ENCODE measurements around the gene PTMS.
"Not testable (repeated sequence)": the region's sequence is repeated elsewhere in the genome, so short reads cannot be mapped to it uniquely, and the experiment has no call there.

Gene PTMS

DNA sequence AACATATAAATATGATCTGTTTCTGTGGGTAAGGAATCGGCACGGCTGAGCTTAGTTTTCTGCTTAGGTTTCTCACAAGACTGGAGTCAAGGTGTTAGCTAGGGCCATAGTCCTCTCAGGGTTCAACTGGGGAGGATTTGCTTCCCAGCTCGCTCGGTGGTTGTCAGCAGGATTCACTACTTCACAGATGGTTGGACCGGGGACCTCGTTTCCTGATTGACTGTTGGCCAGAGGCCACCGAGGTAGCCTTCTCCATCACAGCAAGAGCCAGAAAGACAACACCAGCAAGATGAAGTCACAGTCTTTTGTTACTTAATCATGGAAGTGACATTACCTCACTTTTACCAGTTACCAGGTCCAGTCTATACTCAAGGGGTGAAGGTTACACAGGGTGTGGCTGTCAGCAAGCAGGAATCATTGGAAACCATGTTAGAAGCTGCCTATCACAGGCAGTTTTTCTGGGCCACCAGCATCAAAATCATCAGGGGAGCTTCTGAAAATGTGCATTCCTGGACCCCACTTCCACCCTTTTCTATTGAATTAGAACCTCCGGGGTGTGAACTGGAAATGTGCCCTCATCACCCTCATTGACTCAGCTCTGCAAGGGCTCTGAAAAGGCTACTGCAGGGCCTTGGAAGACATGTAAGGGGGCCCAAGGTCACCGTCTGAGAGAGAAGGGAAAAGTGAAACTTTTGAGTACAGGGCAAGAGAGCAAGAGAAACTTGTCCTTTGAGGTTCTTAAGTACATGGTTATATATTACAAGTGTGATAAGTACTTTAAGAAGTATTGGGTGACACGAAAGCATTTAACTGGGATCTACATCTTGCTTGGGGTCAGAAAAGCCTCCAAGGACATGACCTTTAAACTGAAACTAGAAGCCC, 31.4 kb upstream of the PTMS start:
- H3K9ac ChIP-seq = 0 out of 2 replicates have a peak overlapping the region, but pooled peaks have one; percentile 2
- no peaks in the 10 kb centered on the region for H3K9me3 ChIP-seq
- no peak for TF ChIP-seq Cebpa-rat (IDR thresholded peaks at IDR 0.05)
- H3K27ac ChIP-seq = no peak overlapping the region
- H3K36me3 ChIP-seq = peaks cover 50% of the 10 kb centered on the region
- peaks cover 24% of the 10 kb centered on the region for H3K4me1 ChIP-seq
- H3K4me3 ChIP-seq = no peak overlapping the region
- no peaks in the 10 kb centered on the region for H3K27me3 ChIP-seq
- peaks cover 7% of the 10 kb centered on the region; the same call in 1 of the 2 replicates for H4K20me1 ChIP-seq
- H3K4me2 ChIP-seq = no peak overlapping the region

DNA sequence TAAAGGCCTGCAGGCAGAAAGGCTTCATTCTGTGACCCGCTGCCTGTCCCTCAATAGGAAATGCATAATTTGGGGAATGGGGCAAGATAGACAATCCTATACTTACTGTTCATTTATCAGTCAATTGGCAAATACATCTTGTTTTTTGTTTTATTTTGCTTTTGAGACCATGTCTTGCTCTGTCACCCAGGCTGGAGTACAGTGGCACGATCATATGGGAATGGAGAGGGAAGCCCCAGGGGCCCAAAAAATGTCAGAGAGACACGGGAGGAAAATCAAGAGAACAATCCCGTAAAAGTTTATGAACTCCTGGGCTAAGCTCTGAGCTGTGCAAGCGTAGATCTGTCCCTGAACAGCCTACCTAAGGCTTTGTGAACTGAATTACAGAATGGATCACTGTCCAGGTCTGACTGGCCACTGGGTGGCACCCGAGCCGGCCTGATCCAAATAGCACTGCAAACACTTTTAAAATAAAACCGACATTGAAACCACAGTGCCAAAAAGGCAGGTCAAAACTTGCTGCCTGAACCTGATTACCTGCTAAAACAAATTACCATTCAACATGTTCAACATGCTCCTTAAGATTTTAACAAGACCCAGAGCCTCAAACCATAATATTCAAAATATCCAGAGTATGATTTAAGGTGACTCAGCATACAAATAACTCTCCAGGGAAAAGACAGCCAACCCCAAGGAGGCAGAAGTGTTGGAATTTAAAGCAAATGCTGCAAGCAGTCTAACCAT, 30.5 kb upstream of the PTMS start:
- Histone ChIP-seq H3K9ac (0 out of 2 replicates have a peak overlapping the region, but pooled peaks have one; percentile 2), H3K4me2 (no peak overlapping the region), H3K27me3 (no peaks in the 10 kb centered on the region), H3K4me1 (peaks cover 15% of the 10 kb centered on the region), H3K27ac (no peak overlapping the region), H3K4me3 (no peak overlapping the region), H3K9me3 (no peaks in the 10 kb centered on the region), H3K36me3 (peaks cover 41% of the 10 kb centered on the region), H4K20me1 (0 out of 2 replicates have a peak, but pooled peaks cover under 1% of the 10 kb centered on the region)
- TF ChIP-seq Cebpa-rat (IDR thresholded peaks at IDR 0.05) = no peak

DNA sequence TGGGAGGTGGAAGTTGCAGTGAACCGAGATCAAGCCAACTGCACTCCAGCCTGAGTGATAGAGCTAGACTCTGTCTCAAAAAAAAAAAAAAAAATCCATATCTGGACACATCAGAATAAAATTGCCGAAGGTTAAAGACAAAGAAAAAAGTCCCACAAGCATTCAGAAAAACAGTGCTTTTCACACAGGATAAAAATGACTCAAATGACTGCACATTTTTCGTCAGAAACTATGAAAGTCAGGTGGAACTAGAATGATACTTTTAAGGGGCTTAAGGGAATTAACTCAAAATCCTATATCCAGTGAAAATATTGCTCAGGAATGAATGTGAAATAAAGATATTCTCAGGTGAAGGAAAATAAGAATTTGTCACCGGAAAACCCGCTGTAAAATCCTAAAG, 29.4 kb upstream of the PTMS start:
- Histone ChIP-seq H3K36me3 (peaks cover 30% of the 10 kb centered on the region), H3K4me1 (peaks cover 12% of the 10 kb centered on the region; the same call in 1 of the 2 replicates)

DNA sequence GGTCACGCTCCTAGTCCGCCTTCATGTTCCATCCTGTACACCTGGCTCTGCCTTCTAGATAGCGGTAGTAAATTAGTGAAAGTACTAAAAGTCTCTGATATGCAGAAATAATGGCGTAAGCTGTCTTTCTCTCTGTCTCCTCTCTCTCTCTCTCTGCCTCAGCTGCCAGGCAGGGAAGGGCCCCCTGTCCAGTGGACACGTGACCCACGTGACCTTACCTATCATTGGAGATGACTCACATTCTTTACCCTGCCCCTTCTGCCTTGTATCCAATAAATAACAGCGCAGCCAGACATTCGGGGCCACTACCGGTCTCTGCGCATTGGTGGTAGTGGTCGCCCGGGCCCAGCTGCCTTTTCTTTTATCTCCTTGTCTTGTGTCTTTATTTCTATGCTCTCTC, 24.1 kb upstream of the PTMS start:
- H4K20me1 ChIP-seq, H3K9ac ChIP-seq, H3K4me3 ChIP-seq, H3K27ac ChIP-seq, H3K9me3 ChIP-seq, H3K27me3 ChIP-seq, H3K4me2 ChIP-seq: not testable (repeated sequence)
- H3K36me3 ChIP-seq = peaks cover 13% of the 10 kb centered on the region
- H3K4me1 ChIP-seq = peaks cover 20% of the 10 kb centered on the region

More for the DNA sequence above, 29.4 kb upstream of the PTMS start:
- H3K9ac ChIP-seq = no peak overlapping the region
- no peaks in the 10 kb centered on the region for H3K27me3 ChIP-seq
- no peaks in the 10 kb centered on the region for H3K9me3 ChIP-seq
- TF ChIP-seq Cebpa-rat (IDR thresholded peaks at IDR 0.05) = no peak
- H4K20me1 ChIP-seq = no peaks in the 10 kb centered on the region
- no peak overlapping the region for H3K27ac ChIP-seq
- H3K4me3 ChIP-seq = no peak overlapping the region
- H3K4me2 ChIP-seq = no peak overlapping the region

DNA sequence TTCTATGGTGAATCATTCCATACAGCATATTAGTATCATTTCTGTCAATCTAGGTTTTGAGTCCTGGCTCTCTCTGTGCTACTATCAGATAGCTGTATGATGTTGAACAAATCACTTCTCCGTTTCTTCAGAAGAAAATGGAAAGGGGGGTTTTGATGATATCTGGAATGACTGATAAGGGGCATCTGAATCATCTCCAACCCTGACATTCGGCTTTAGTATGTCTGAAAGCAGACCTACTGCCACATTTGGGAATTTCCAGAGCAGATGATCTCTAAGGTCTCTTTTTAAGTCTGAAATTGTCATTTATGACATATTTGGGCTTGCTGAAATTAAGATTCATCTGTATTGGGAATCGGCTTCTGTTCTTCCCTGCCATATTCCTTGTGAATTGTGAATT, 23.3 kb upstream of the PTMS start:
- Histone ChIP-seq H3K27me3 (no peaks in the 10 kb centered on the region), H3K27ac (no peak overlapping the region), H3K4me2 (no peak overlapping the region), H3K9ac (no peak overlapping the region), H3K36me3 (peaks cover 21% of the 10 kb centered on the region), H3K9me3 (no peaks in the 10 kb centered on the region), H3K4me3 (no peak overlapping the region), H4K20me1 (peaks cover 8% of the 10 kb centered on the region; the same call in 1 of the 2 replicates), H3K4me1 (peaks cover 20% of the 10 kb centered on the region)
- TF ChIP-seq Cebpa-rat (IDR thresholded peaks at IDR 0.05) = no peak

DNA sequence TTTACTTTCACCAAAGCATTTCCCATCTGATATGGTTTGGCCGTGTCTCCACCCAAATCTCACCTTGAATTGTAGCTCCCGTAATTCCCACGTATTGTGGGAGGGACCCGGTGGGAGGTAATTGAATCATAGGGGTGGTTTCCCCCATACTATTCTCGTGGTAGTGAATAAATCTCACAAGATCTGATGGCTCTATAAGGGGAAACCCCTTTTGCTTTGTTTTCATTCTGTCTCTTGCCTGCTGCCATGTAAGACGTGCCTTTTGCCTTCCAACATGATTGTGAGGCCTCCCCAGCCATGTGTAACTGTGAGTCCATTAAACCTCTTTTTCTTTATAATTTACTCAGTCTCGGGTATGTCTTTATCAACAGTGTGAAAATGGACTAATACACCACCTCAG, 22.9 kb upstream of the PTMS start:
- not testable (repeated sequence) for H3K27ac ChIP-seq, H3K4me2 ChIP-seq, H3K4me3 ChIP-seq, H3K9ac ChIP-seq, H3K9me3 ChIP-seq, H4K20me1 ChIP-seq, H3K27me3 ChIP-seq
- Histone ChIP-seq H3K4me1 (peaks cover 20% of the 10 kb centered on the region), H3K36me3 (peaks cover 25% of the 10 kb centered on the region)

DNA sequence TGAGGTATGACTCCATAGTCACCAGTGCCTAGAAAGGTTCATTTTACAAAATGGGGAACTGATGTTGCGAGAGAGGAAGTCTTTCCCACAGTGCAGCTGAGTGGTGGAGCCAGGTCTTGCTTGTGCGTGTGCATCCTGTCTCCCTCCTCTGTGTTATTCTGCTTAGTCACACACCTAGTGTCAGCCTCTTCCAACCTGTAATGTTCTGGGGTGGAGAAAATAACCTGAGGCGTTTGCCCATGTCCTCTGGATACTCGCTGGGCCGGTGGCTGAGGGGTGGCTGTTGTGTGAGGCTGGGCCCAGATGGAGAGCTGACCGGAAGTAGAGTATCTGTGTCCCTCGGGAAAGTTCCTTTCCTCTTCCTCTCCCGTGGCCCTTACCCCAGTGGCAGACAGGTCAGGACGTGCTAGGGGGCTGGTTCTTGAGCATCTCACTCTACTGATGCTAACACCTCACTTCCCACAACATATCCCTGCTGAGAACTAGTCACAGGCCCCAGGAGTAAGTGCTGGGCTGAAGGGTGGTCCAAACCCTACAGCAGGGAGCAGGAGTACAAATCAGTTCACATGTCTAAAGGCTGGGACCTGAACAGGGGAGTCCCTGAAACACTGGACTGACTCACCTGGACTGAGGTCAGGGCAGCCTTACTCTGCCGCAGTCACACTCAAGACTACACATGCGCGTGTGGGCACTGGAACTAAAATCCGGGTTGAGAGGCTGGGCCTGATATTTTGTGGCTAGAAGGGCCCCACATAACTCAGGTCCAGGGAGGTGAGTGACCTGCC, 20.2 kb upstream of the PTMS start:
- Histone ChIP-seq H3K4me2 (peak overlapping the region; percentile 55), H3K9ac (no peak overlapping the region), H3K36me3 (peaks cover 52% of the 10 kb centered on the region), H3K27me3 (no peaks in the 10 kb centered on the region), H3K4me3 (no peak overlapping the region), H4K20me1 (peaks cover 19% of the 10 kb centered on the region; the same call in 1 of the 2 replicates), H3K27ac (no peak overlapping the region), H3K4me1 (peaks cover 22% of the 10 kb centered on the region), H3K9me3 (no peaks in the 10 kb centered on the region)
- TF ChIP-seq Cebpa-rat (IDR thresholded peaks at IDR 0.05) = no peak

DNA sequence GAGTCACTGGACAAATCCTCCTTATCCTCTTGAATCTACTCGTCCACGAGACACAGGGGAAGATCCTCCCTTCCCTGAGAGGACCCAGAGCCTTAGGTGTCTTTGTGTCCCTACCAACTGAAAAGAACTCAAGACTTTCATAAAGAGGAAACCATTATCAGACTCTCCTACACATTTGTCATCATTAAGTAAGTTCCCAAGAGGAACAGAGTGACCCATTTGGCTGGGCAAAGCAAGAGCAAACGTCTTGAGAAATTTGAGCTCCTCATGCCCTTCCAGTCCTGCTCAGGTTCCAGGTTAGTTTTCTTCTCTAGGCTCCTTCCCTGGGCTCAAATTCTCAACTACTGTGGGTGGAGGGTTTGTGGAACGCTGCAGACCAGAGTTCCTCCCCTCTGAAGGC, 18.9 kb upstream of the PTMS start:
- Histone ChIP-seq H3K36me3 (peaks cover 64% of the 10 kb centered on the region), H3K4me2 (no peak overlapping the region), H3K27me3 (no peaks in the 10 kb centered on the region), H3K4me3 (no peak overlapping the region), H3K9me3 (no peaks in the 10 kb centered on the region), H3K9ac (no peak overlapping the region), H3K4me1 (peaks cover 31% of the 10 kb centered on the region), H4K20me1 (peaks cover 29% of the 10 kb centered on the region; the same call in 1 of the 2 replicates), H3K27ac (no peak overlapping the region)
- no peak for TF ChIP-seq Cebpa-rat (IDR thresholded peaks at IDR 0.05)

DNA sequence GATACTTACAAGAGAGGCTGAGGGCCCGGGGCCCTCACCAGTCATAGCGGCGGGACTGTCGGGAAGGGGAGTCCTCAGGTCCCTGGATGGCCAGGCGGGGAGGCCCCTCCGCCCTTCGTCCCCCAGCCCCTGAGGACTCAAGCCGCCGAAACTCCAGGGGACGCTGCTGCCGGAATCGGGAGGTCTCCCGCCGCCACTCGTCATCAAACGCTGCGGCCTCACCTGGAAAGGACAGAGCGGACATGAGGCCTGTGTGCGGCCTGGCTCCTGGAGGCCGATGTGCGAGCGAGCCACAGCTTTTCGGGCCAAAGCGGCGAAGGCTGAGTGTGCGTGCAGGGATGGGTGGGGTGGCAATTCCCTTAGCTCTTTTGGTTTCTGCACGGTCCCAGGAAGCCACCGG, 17.4 kb upstream of the PTMS start:
- no peak for TF ChIP-seq Cebpa-rat (IDR thresholded peaks at IDR 0.05)
- Histone ChIP-seq H3K9ac (no peak overlapping the region), H3K9me3 (no peaks in the 10 kb centered on the region), H3K27me3 (no peaks in the 10 kb centered on the region), H3K4me1 (peaks cover 35% of the 10 kb centered on the region), H3K4me3 (no peak overlapping the region), H3K27ac (no peak overlapping the region), H3K4me2 (no peak overlapping the region), H3K36me3 (peaks cover 64% of the 10 kb centered on the region), H4K20me1 (peaks cover 32% of the 10 kb centered on the region; the same call in 1 of the 2 replicates)
